ENCODE data around the gene CHKA. TPM values are rescaled to one million over a fixed set of nuclear protein-coding genes. Genes with fewer than 3 reads are reported as not detected.

The CHKA gene
- total RNA-seq, 6 experiments from 2014 or later = 6.8 to 9.2 (median 7.8) TPM

GRCh38 chr11:68142441-68143309 lies 21.5 kb upstream of the CHKA start:
- H3K27ac Mint-ChIP-seq = no peak overlapping the region
- H3K4me1 Mint-ChIP-seq (ENCODE audit: low read depth) = peaks cover 9% of the 10 kb centered on the region
- no peaks in the 10 kb centered on the region for H3K36me3 Mint-ChIP-seq (ENCODE audit: low read depth)
- DNase-seq = no peak
- TF ChIP-seq CTCF (IDR thresholded peaks at IDR 0.05) = no peak
- no peaks in the 10 kb centered on the region for H3K9me3 Mint-ChIP-seq
- H3K4me3 Mint-ChIP-seq = no peak overlapping the region
- H3K27me3 Mint-ChIP-seq (ENCODE audit: insufficient read depth) = peaks cover 11% of the 10 kb centered on the region

DNA sequence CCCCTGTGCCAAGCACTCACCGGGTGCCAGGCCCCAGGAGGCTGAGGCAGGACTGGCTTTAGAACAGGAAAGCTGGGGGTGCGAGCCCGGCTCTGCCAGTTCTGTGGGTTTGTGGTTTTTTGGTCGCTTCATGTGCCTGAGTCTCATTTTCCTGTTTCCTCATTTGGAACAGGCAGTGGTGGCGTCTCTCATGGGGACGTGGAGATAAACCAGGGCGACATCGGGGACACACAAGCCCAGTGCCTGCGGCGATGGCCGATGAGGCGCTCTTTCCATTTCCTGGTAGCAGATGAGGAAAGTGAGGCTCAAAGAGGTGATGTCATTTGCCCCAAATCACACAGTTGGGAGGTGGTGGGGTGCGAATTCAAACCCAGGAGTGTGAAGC lies 20.8 kb upstream of the CHKA start:
- no peak overlapping the region for H3K4me3 Mint-ChIP-seq
- no peak overlapping the region for H3K27ac Mint-ChIP-seq
- H3K36me3 Mint-ChIP-seq (ENCODE audit: low read depth) = no peaks in the 10 kb centered on the region
- H3K9me3 Mint-ChIP-seq = no peaks in the 10 kb centered on the region
- TF ChIP-seq CTCF (IDR thresholded peaks at IDR 0.05) = no peak
- peaks cover 11% of the 10 kb centered on the region for H3K4me1 Mint-ChIP-seq (ENCODE audit: low read depth)
- H3K27me3 Mint-ChIP-seq (ENCODE audit: insufficient read depth) = peaks cover 10% of the 10 kb centered on the region; the same call in 1 of the 2 replicates
- no peak for DNase-seq

- DNase-seq = no peak
- Mint-ChIP-seq H3K27ac (no peak overlapping the region), H3K4me1 (ENCODE audit: low read depth) (peaks cover 11% of the 10 kb centered on the region), H3K9me3 (no peaks in the 10 kb centered on the region), H3K27me3 (ENCODE audit: insufficient read depth) (peaks cover 10% of the 10 kb centered on the region; the same call in 1 of the 2 replicates), H3K4me3 (no peak overlapping the region), H3K36me3 (ENCODE audit: low read depth) (no peaks in the 10 kb centered on the region)
- TF ChIP-seq CTCF (IDR thresholded peaks at IDR 0.05) = no peak
Measured at GRCh38 chr11:68141246-68142027, 20.2 kb upstream of the CHKA start.

GRCh38 chr11:68140496-68141245 lies 19.5 kb upstream of the CHKA start:
- DNase-seq = no peak
- no peak overlapping the region for H3K27ac Mint-ChIP-seq
- H3K36me3 Mint-ChIP-seq (ENCODE audit: low read depth) = no peaks in the 10 kb centered on the region; the same call in 1 of the 2 replicates
- no peak overlapping the region for H3K4me3 Mint-ChIP-seq
- peaks cover 12% of the 10 kb centered on the region; the same call in 1 of the 2 replicates for H3K27me3 Mint-ChIP-seq (ENCODE audit: insufficient read depth)
- H3K9me3 Mint-ChIP-seq = 0 out of 2 replicates have a peak, but pooled peaks cover 4% of the 10 kb centered on the region
- no peak for TF ChIP-seq CTCF (IDR thresholded peaks at IDR 0.05)
- H3K4me1 Mint-ChIP-seq (ENCODE audit: low read depth) = peaks cover 11% of the 10 kb centered on the region

DNA sequence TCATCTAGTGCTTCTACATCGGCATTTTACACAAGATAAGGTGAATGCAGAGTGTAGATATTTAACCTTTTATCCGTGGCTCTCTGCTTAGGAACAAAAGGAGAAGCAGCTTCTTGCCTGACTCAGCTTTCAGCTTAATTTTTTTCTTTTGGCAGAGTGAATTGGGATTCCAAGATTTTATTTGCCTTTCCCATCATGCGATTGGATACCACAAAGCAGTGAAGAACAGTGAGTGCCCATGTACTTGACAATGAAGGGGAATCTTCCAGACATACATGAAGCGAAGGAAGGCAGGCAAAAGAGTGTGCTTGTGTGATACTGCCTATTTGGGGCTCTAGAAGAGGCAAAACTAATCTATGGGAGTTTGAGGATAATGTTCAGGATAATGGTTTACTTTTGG lies 17.0 kb upstream of the CHKA start:
- Mint-ChIP-seq H3K9me3 (peaks cover 24% of the 10 kb centered on the region), H3K27me3 (ENCODE audit: insufficient read depth) (peaks cover 13% of the 10 kb centered on the region; the same call in 1 of the 2 replicates), H3K4me1 (ENCODE audit: low read depth) (peaks cover 11% of the 10 kb centered on the region), H3K36me3 (ENCODE audit: low read depth) (peaks cover 5% of the 10 kb centered on the region), H3K27ac (no peak overlapping the region; the same call in 1 of the 2 replicates), H3K4me3 (peak overlapping the region; percentile 72; the same call in 1 of the 2 replicates)
- no peak for TF ChIP-seq CTCF (IDR thresholded peaks at IDR 0.05)
- no peak for DNase-seq

Data from HFFc6 (cell line).